Liver (tissue), 9 donors: ENCODE measurements around the gene TANGO6. TPM values are rescaled to one million over a fixed set of nuclear protein-coding genes. Genes with fewer than 3 reads are reported as not detected.

Source experiments
- DNase-seq: peaks from one replicate; pipeline ENCODE4 v3.0.0-alpha.2; 2017; ENCODE audit warnings: low spot score
- H3K27ac ChIP-seq, 2 donors: one replicate each; pipeline ENCODE4 v1.7.0; 2013; ENCODE audit warnings: inconsistent platforms in 2 of 2, low read length in 2 of 2, control low read depth in 1 of 2, low read depth in 1 of 2, mild to moderate bottlenecking in 1 of 2
- H3K27me3 ChIP-seq, 4 donors: one replicate each; pipeline versions ENCODE4 v1.6.1 to v1.7.0; 2013; ENCODE audit warnings: low read length in 3 of 4, inconsistent platforms in 1 of 4, mild to moderate bottlenecking in 1 of 4, moderate library complexity in 1 of 4; ENCODE audit not compliant: control insufficient read depth in 4 of 4, insufficient read depth in 4 of 4
- H3K36me3 ChIP-seq, 4 donors: one replicate each; pipeline versions ENCODE4 v1.6.1 to v1.7.0; 2013; ENCODE audit warnings: low read length in 3 of 4, mild to moderate bottlenecking in 3 of 4, low read depth in 1 of 4, moderate library complexity in 1 of 4; ENCODE audit not compliant: control insufficient read depth in 4 of 4, insufficient read depth in 3 of 4
- H3K4me1 ChIP-seq, 4 donors: one replicate each; pipeline versions ENCODE4 v1.6.1 to v1.7.0; 2013; ENCODE audit warnings: low read length in 3 of 4, mild to moderate bottlenecking in 3 of 4, moderate library complexity in 1 of 4; ENCODE audit not compliant: control insufficient read depth in 4 of 4, insufficient read depth in 4 of 4
- H3K4me3 ChIP-seq, 3 donors: one replicate each; pipeline versions ENCODE4 v1.6.1 to v1.7.0; 2013; ENCODE audit warnings: low read length in 3 of 3, control low read depth in 1 of 3, low read depth in 1 of 3, mild to moderate bottlenecking in 1 of 3
- H3K9ac ChIP-seq, 2 donors: one replicate each; pipeline ENCODE4 v1.7.0; 2013; ENCODE audit warnings: low read length in 2 of 2, mild to moderate bottlenecking in 2 of 2, moderate library complexity in 2 of 2, control low read depth in 1 of 2, low read depth in 1 of 2
- H3K9me3 ChIP-seq, 4 donors: one replicate each; pipeline versions ENCODE4 v1.6.1 to v1.7.0; 2013; ENCODE audit warnings: low read length in 3 of 4; ENCODE audit not compliant: control insufficient read depth in 4 of 4
- ATF3 ChIP-seq: IDR thresholded peaks from 2 replicates; pipeline ENCODE4 v1.6.1; 2016; ENCODE audit warnings: antibody characterized with exemption
- CTCF ChIP-seq: fragments of 150-350 bp; IDR thresholded peaks from 2 replicates; pipeline ENCODE4 v1.5.1; 2017; ENCODE audit warnings: improper control_type of control experiment, low read depth, low read length; ENCODE audit not compliant: missing input control
- EGR1 ChIP-seq, 2 donors: IDR thresholded peaks; 2 replicates each; pipeline ENCODE4 v1.6.1; 2016 to 2018; ENCODE audit warnings: antibody characterized with exemption in 2 of 2, low read depth in 2 of 2
- FOXA1 ChIP-seq: IDR thresholded peaks from 2 replicates; pipeline ENCODE4 v1.6.1; 2016; ENCODE audit warnings: antibody characterized with exemption
- FOXA2 ChIP-seq: IDR thresholded peaks from 2 replicates; pipeline ENCODE4 v1.6.1; 2016; ENCODE audit warnings: antibody characterized with exemption
- GABPA ChIP-seq, 2 donors: IDR thresholded peaks in 1 of 2; conservative IDR thresholded peaks in 1 of 2; 2 replicates each; pipeline ENCODE4 v1.6.1; 2016; ENCODE audit warnings: antibody characterized with exemption in 2 of 2, mild to moderate bottlenecking in 1 of 2, moderate library complexity in 1 of 2
- HNF4A ChIP-seq, 2 donors: conservative IDR thresholded peaks; 2 replicates each; pipeline ENCODE4 v1.6.1; 2016; ENCODE audit warnings: antibody characterized with exemption in 2 of 2, mild to moderate bottlenecking in 2 of 2
- HNF4G ChIP-seq: IDR thresholded peaks from 2 replicates; pipeline ENCODE4 v1.6.1; 2016; ENCODE audit warnings: antibody characterized with exemption
- JUND ChIP-seq, 2 donors: IDR thresholded peaks; 2 replicates each; pipeline ENCODE4 v1.6.1; 2016; ENCODE audit warnings: antibody characterized with exemption in 2 of 2
- MAX ChIP-seq: IDR thresholded peaks from 2 replicates; pipeline ENCODE4 v1.6.1; 2016; ENCODE audit warnings: antibody characterized with exemption
- NR2F2 ChIP-seq: IDR thresholded peaks from 2 replicates; pipeline ENCODE4 v1.6.1; 2016; ENCODE audit warnings: antibody characterized with exemption
- RAD21 ChIP-seq, 2 donors: IDR thresholded peaks; 2 replicates each; pipeline ENCODE4 v1.6.1; 2016; ENCODE audit warnings: antibody characterized with exemption in 2 of 2, mild to moderate bottlenecking in 2 of 2
- REST ChIP-seq: IDR thresholded peaks from 2 replicates; pipeline ENCODE4 v1.6.1; 2016; ENCODE audit warnings: antibody characterized with exemption, mild to moderate bottlenecking
- RXRA ChIP-seq, 2 donors: IDR thresholded peaks; 2 replicates each; pipeline ENCODE4 v1.6.1; 2017 to 2018; ENCODE audit warnings: antibody characterized with exemption in 2 of 2, mild to moderate bottlenecking in 1 of 2
- SP1 ChIP-seq: IDR thresholded peaks from 2 replicates; pipeline ENCODE4 v1.6.1; 2018; ENCODE audit warnings: antibody characterized with exemption, mild to moderate bottlenecking
- TAF1 ChIP-seq: conservative IDR thresholded peaks from 2 replicates; pipeline ENCODE4 v1.6.1; 2016; ENCODE audit warnings: antibody characterized with exemption, mild to moderate bottlenecking
- YY1 ChIP-seq: IDR thresholded peaks from 2 replicates; pipeline ENCODE4 v1.6.1; 2016; ENCODE audit warnings: antibody characterized with exemption, mild to moderate bottlenecking
- ZBTB33 ChIP-seq: IDR thresholded peaks from 2 replicates; pipeline ENCODE4 v1.6.1; 2016; ENCODE audit warnings: antibody characterized with exemption
- WGBS: extraction: QIAGEN DNeasy Blood & Tissue Kit; methylation state at CpG from one replicate; pipeline ENCODE4 v1.1.7; 2013; 5-methylcytosine and 5-hydroxymethylcytosine counted together
- polyA plus RNA-seq, 2 donors: library from polyadenylated mRNA; stranded (reverse) in 1 of 2; unstranded in 1 of 2; fragments of 200-250 nt in 1 of 2; fragments of >200 nt in 1 of 2; fragmentation: Nextera tagmentation in 1 of 2; extraction: Ambion mirVana in 1 of 2; gene quantifications; one replicate each; pipeline versions ENCODE4 v1.2.1 to v1.2.3, GENCODE V29; 2013 to 2015
- total RNA-seq, 2 donors: library from RNA; depleted of rRNA; stranded (reverse); fragments of >200 nt; gene quantifications; one replicate each; pipeline ENCODE4 v1.2.3, GENCODE V29; 2014
- donor health status: healthy.
- donor health status: healthy.
- donor health status: healthy.
- donor health status: healthy.
- donor health status: healthy.

TANGO6 gene
- total and polyA plus RNA-seq, 4 donors = 6.8 to 40.6 (median 10.5) TPM

- no peak overlapping the region for H3K4me3 ChIP-seq
- H3K9me3 ChIP-seq = no peaks in the 10 kb centered on the region
- no peak for DNase-seq
- WGBS = 95% methylated on average over 2 of the region's 2 CpGs
- H3K9ac ChIP-seq = no peak overlapping the region
- H3K4me1 ChIP-seq = no peaks in the 10 kb centered on the region
- peaks cover 0 to 8% (median 5%) of the 10 kb centered on the region in 4 donors for H3K36me3 ChIP-seq
- no peaks in the 10 kb centered on the region for H3K27me3 ChIP-seq
- H3K27ac ChIP-seq = no peak overlapping the region
- TF ChIP-seq GABPA (IDR thresholded peaks at IDR 0.05 in 1 of 2, conservative IDR thresholded peaks at IDR 0.05 in 1 of 2) = no peak
- no peak for TF ChIP-seq FOXA2
- no peak for TF ChIP-seq HNF4G
- TF ChIP-seq JUND (IDR thresholded peaks at IDR 0.05) = no peak
- no peak for TF ChIP-seq ATF3
- TF ChIP-seq CTCF = no peak
- TF ChIP-seq SP1 = no peak
- no peak for TF ChIP-seq YY1
- no peak for TF ChIP-seq TAF1
- no peak for TF ChIP-seq NR2F2
- no peak for TF ChIP-seq EGR1 (IDR thresholded peaks at IDR 0.05; ENCODE audit: low read depth in 2 of 2)
- TF ChIP-seq FOXA1 = no peak
- no peak for TF ChIP-seq RAD21 (IDR thresholded peaks at IDR 0.05)
- no peak for TF ChIP-seq REST
- TF ChIP-seq ZBTB33 = no peak
- TF ChIP-seq MAX = no peak
- no peak for TF ChIP-seq RXRA (IDR thresholded peaks at IDR 0.05)
- TF ChIP-seq HNF4A (conservative IDR thresholded peaks at IDR 0.05) = no peak
Observed at GRCh38 chr16:68981971-68982370, 138.6 kb downstream of the TANGO6 start.
